Upper lobe of right lung (tissue), 1 donor: ENCODE measurements around the gene MND1. TPM values are rescaled to one million over a fixed set of nuclear protein-coding genes. Genes with fewer than 3 reads are reported as not detected.

Experiments
- ATAC-seq: fragments of 200-7000 bp; cut with Tn5 transposase; one replicate; pipeline ENCODE4 v1.9.1; 2020; ENCODE audit warnings: mild to moderate bottlenecking, moderate library complexity
- DNase-seq: peaks from one replicate; pipeline ENCODE4 v3.0.0-alpha.2; 2020
- H3K27ac ChIP-seq: fragments of 200-600 bp; one replicate; pipeline ENCODE4 v1.8.0; 2022
- H3K27me3 ChIP-seq: fragments of 200-600 bp; one replicate; pipeline ENCODE4 v1.8.0; 2022; ENCODE audit warnings: mild to moderate bottlenecking
- H3K36me3 ChIP-seq: fragments of 200-600 bp; one replicate; pipeline ENCODE4 v1.8.0; 2022
- H3K4me1 ChIP-seq: fragments of 200-600 bp; one replicate; pipeline ENCODE4 v1.8.0; 2022
- H3K4me3 ChIP-seq: fragments of 200-600 bp; one replicate; pipeline ENCODE4 v1.8.0; 2022; ENCODE audit warnings: mild to moderate bottlenecking
- H3K9me3 ChIP-seq: fragments of 200-600 bp; one replicate; pipeline ENCODE4 v1.8.0; 2022
- intact Hi-C: fragments of 100-400 bp; cut with DNase I; formaldehyde crosslinking; loops from one replicate; pipeline ENCODE4 v1.11.0; 2022
- total RNA-seq: library from RNA; stranded (reverse); fragmentation: NEBNext Ultra II Directional; extraction: Animal tissue kit (Norgen Biotek cat#: 25700); gene quantifications from one replicate; pipeline ENCODE4 v1.2.1, GENCODE V29; 2021
- TF ChIP-seq, protein P1 (sequence below): fragments of 200-600 bp; IDR thresholded peaks from one replicate; pipeline ENCODE4 v1.8.0; 2022; ENCODE audit warnings: antibody characterized with exemption
- donor health status: DM: no; HTN: yes; CAD: no; lungs with severe emphysema.

MND1 gene
- total RNA-seq, 1 donor from 2014 or later = not detected

DNA sequence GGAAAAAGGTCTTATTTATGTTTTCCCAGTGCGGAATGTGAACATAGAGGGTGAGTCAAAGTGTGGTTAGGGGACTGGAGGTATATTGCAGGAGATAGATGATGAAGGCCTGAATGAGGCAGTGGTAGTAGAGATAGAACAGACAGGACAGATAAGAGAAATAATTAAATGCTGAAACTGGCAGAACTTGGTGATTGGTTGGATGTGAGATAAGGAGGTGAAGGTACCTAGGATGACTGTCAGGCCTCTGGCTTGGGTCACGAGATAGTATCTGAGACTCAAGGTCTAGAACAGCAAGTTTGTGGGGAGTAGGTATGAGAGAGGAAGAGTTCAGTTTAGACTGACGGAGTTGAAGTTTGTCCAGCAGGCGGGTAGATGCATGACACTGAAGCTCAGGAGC lies 3.5 kb downstream of the MND1 start:
- intact Hi-C loops = no loop called here
- DNase-seq (no peak), ATAC-seq (no peak)
- H3K27ac ChIP-seq = no peak overlapping the region
- TF ChIP-seq, protein P1, sequence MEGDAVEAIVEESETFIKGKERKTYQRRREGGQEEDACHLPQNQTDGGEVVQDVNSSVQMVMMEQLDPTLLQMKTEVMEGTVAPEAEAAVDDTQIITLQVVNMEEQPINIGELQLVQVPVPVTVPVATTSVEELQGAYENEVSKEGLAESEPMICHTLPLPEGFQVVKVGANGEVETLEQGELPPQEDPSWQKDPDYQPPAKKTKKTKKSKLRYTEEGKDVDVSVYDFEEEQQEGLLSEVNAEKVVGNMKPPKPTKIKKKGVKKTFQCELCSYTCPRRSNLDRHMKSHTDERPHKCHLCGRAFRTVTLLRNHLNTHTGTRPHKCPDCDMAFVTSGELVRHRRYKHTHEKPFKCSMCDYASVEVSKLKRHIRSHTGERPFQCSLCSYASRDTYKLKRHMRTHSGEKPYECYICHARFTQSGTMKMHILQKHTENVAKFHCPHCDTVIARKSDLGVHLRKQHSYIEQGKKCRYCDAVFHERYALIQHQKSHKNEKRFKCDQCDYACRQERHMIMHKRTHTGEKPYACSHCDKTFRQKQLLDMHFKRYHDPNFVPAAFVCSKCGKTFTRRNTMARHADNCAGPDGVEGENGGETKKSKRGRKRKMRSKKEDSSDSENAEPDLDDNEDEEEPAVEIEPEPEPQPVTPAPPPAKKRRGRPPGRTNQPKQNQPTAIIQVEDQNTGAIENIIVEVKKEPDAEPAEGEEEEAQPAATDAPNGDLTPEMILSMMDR = no peak
- H3K4me1 ChIP-seq = peaks cover 9% of the 10 kb centered on the region
- H3K9me3 ChIP-seq = no peaks in the 10 kb centered on the region
- no peaks in the 10 kb centered on the region for H3K27me3 ChIP-seq
- no peaks in the 10 kb centered on the region for H3K36me3 ChIP-seq
- no peak overlapping the region for H3K4me3 ChIP-seq

DNA sequence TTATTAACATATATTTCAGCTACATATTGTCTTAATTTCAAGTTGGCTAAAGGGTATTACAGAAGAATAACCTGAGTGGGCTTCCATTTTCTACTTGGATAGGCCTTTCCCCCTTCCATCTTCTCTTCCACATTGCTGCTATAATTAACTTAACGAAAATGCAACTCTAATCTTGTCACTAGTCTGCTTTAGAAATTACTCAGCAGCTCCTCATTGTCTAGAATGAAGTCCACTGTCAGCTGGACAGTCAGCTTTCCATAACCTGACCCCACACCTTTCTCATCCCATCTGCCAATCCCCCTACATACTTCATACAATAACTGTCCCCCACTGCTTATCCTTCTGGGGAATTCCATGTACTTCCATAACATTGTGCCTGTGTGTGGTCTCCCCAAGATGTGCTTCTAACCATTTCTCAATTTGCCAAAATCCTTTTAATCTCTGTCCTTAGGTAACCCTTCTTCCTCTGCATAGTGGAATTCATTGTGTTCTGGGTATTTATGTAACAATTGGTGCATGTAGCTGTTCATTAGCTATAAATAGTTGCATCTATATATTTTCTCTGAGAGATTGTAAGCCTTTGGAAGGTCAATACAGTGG lies 4.8 kb downstream of the MND1 start:
- Histone ChIP-seq H3K9me3 (no peaks in the 10 kb centered on the region), H3K36me3 (no peaks in the 10 kb centered on the region), H3K4me3 (no peak overlapping the region), H3K4me1 (peaks cover 9% of the 10 kb centered on the region), H3K27me3 (no peaks in the 10 kb centered on the region), H3K27ac (no peak overlapping the region)
- intact Hi-C loops = no loop called here
- ATAC-seq (no peak), DNase-seq (no peak)
- TF ChIP-seq, protein P1 = no peak

DNA sequence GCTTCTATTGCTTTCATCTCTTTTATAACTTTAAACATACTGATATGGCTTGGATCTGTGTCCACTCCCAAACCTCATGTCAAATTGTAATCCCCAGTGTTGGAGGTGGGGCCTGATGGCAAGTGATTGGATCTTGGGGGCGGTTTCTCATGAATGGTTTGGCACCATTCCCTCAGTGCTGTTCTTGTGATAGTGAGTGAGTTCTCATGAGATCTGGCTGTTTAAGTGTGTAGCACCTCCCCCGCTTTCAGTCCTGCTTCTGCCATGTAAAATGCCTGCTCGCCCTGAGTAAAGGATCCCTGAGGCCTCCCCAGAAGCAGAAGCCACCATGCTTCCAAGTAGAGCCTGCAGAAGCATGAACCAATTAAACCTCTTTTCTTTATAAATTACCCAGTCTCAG lies 17.7 kb downstream of the MND1 start:
- DNase-seq (no peak), ATAC-seq (no peak)
- TF ChIP-seq, protein P1 = no peak
- Histone ChIP-seq H3K4me3 (no peak overlapping the region), H3K27ac (no peak overlapping the region), H3K36me3 (no peaks in the 10 kb centered on the region), H3K9me3 (no peaks in the 10 kb centered on the region), H3K4me1 (no peaks in the 10 kb centered on the region), H3K27me3 (no peaks in the 10 kb centered on the region)
- intact Hi-C loops = no loop called here

DNA sequence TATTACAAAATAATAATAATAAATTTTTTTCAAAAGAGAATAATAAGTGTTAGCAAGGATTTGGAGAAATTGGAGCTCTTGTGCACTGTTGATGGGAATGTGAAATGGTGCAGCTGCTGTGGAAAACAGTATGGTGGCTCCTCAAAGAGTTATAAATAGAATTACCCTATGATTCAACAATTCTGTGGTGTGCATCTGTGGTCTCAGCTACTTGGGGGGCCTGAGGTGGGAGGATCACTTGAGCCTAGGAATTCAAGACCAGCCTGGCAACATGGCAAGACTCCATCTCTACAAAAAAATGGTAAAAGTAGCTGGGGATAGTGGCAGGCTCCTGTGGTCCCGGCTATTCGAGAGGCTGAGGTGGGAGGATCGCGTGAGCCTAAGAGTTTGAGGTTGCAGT lies 19.6 kb downstream of the MND1 start:
- Histone ChIP-seq H3K27ac (no peak overlapping the region), H3K9me3 (no peaks in the 10 kb centered on the region), H3K27me3 (no peaks in the 10 kb centered on the region), H3K4me3 (no peak overlapping the region), H3K36me3 (no peaks in the 10 kb centered on the region), H3K4me1 (no peaks in the 10 kb centered on the region)
- TF ChIP-seq, protein P1 = no peak
- ATAC-seq = no peak
- DNase-seq = no peak
- intact Hi-C loops = no loop called here

DNA sequence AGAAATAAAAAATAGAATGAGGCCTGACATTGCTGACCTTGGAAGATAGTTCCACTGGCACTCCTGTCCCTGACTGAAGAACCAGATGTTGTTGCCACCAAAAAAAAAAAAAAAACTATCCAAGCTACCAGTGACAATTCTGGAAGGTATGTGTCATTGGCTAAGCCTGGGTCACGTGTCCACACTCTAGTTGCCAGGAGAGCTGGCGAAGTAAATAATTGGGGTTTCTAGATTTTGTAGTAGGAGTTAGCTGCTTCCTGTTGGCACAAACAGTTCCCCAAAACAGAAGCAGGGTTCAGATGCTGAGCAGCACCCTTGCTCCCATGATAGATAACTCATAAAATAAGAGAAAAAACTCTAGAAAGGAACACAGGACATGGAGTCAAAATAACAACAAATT lies 20.5 kb downstream of the MND1 start:
- H3K9me3 ChIP-seq = no peaks in the 10 kb centered on the region
- H3K27me3 ChIP-seq = no peaks in the 10 kb centered on the region
- intact Hi-C loops = no loop called here
- no peak overlapping the region for H3K27ac ChIP-seq
- H3K36me3 ChIP-seq = no peaks in the 10 kb centered on the region
- TF ChIP-seq, protein P1 = no peak
- no peak for DNase-seq
- no peak overlapping the region for H3K4me3 ChIP-seq
- H3K4me1 ChIP-seq = no peaks in the 10 kb centered on the region
- peak; percentile 84 for ATAC-seq

DNA sequence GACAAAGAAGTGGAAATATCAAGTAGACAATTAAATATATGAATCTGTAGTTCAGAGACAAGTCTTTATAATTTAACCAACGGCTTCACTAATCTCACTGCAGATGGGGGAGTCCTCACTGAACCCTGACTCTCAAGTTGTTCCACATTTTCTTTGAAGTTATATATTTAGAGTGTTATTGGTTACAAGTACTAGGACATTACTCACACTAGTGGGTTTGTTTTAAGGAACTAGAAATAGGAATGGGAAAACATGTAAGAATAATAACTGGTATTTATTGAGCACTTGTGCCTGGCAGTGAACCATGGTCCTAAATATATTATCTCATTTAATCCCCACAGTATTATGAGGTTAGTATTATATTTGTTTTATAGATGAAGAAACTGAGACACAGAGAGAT lies 22.0 kb downstream of the MND1 start:
- no peak overlapping the region for H3K4me3 ChIP-seq
- H3K9me3 ChIP-seq = no peaks in the 10 kb centered on the region
- no peak overlapping the region for H3K27ac ChIP-seq
- TF ChIP-seq, protein P1 = no peak
- H3K36me3 ChIP-seq = no peaks in the 10 kb centered on the region
- no peak for DNase-seq
- intact Hi-C loops = no loop called here
- no peak for ATAC-seq
- H3K27me3 ChIP-seq = no peaks in the 10 kb centered on the region
- no peaks in the 10 kb centered on the region for H3K4me1 ChIP-seq
